ENCODE measurements around the gene NINJ1. TPM values are rescaled to one million over a fixed set of nuclear protein-coding genes. Genes with fewer than 3 reads are reported as not detected.
"Not testable (repeated sequence)": the region's sequence is repeated elsewhere in the genome, so short reads cannot be mapped to it uniquely, and the experiment has no call there.

NINJ1 gene
- total RNA-seq, 1 donor from 2014 or later = 29.4 TPM

- Mint-ChIP-seq H3K36me3 (ENCODE audit: unreplicated experiment) (peaks cover 5% of the 10 kb centered on the region), H3K9me3 (ENCODE audit: unreplicated experiment) (peaks cover 5% of the 10 kb centered on the region), H3K4me1 (ENCODE audit: low read depth, unreplicated experiment) (peaks cover 2% of the 10 kb centered on the region), H3K27me3 (ENCODE audit: unreplicated experiment) (peaks cover 6% of the 10 kb centered on the region), H3K27ac (ENCODE audit: unreplicated experiment) (no peak overlapping the region), H3K4me3 (ENCODE audit: unreplicated experiment) (no peak overlapping the region)
- no peak for DNase-seq
- TF ChIP-seq, protein P1, sequence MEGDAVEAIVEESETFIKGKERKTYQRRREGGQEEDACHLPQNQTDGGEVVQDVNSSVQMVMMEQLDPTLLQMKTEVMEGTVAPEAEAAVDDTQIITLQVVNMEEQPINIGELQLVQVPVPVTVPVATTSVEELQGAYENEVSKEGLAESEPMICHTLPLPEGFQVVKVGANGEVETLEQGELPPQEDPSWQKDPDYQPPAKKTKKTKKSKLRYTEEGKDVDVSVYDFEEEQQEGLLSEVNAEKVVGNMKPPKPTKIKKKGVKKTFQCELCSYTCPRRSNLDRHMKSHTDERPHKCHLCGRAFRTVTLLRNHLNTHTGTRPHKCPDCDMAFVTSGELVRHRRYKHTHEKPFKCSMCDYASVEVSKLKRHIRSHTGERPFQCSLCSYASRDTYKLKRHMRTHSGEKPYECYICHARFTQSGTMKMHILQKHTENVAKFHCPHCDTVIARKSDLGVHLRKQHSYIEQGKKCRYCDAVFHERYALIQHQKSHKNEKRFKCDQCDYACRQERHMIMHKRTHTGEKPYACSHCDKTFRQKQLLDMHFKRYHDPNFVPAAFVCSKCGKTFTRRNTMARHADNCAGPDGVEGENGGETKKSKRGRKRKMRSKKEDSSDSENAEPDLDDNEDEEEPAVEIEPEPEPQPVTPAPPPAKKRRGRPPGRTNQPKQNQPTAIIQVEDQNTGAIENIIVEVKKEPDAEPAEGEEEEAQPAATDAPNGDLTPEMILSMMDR (IDR thresholded peaks at IDR 0.05; ENCODE audit: partially characterized antibody, unreplicated experiment) = no peak
Observed at GRCh38 chr9:93119703-93119952, 14.4 kb downstream of the NINJ1 start.

- Mint-ChIP-seq H3K36me3 (ENCODE audit: unreplicated experiment) (peaks cover 5% of the 10 kb centered on the region), H3K4me3 (ENCODE audit: unreplicated experiment) (no peak overlapping the region), H3K27ac (ENCODE audit: unreplicated experiment) (no peak overlapping the region), H3K9me3 (ENCODE audit: unreplicated experiment) (peaks cover 6% of the 10 kb centered on the region), H3K4me1 (ENCODE audit: low read depth, unreplicated experiment) (peaks cover 2% of the 10 kb centered on the region), H3K27me3 (ENCODE audit: unreplicated experiment) (peaks cover 6% of the 10 kb centered on the region)
- peak; percentile 10 for DNase-seq
- TF ChIP-seq, protein P1 (IDR thresholded peaks at IDR 0.05; ENCODE audit: partially characterized antibody, unreplicated experiment) = no peak
Observed at GRCh38 chr9:93118863-93119702, 15.0 kb downstream of the NINJ1 start.

DNA sequence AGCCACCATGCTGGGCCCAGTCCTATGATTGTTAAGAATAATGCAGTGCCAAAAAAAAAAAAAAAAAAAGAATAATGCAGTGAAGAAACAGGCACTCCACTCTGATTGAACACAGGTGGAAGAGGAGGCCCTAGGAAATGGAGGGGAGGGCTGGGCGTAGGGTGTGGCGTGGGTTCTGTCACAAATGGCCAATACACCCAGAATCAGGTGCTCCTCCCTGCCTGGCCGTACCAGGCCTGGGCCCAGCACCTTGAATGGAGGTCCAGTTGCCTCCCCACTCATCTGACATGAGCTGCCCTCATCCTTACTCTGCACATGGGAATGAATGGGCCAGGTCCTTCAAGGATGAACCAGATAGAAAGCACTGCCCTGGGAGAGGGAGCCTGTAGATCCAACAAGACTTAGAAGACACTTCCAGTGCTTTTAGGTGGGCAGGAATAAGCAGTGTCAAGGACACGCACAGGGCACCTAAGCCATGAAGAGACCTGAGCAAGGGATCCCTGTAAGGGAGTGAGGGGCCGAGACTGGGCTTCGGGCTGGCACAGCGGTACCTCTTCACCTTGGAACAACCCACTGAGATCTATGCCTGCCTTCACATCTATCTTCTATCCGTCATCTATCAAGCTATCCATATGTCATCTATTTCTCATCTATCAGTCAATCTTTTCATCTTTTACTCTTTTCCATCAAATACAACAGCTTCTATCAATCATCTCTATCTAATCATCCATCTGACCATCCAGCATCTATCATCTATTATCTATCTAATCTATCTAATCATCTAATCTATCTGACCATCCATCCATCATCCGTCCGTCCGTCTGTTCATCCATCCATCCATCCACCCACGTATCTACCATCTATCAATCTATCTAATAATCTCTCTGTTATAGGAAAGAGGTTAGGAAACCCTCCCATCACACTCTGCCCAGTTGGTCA, 15.9 kb downstream of the NINJ1 start:
- no peak for DNase-seq
- Mint-ChIP-seq H3K36me3 (ENCODE audit: unreplicated experiment) (peaks cover 5% of the 10 kb centered on the region), H3K4me1 (ENCODE audit: low read depth, unreplicated experiment) (peaks cover 2% of the 10 kb centered on the region), H3K27me3 (ENCODE audit: unreplicated experiment) (peaks cover 6% of the 10 kb centered on the region), H3K4me3 (ENCODE audit: unreplicated experiment) (no peak overlapping the region), H3K9me3 (ENCODE audit: unreplicated experiment) (peaks cover 7% of the 10 kb centered on the region), H3K27ac (ENCODE audit: unreplicated experiment) (no peak overlapping the region)
- TF ChIP-seq, protein P1 (IDR thresholded peaks at IDR 0.05; ENCODE audit: partially characterized antibody, unreplicated experiment) = no peak

GRCh38 chr9:93117521-93117920, 16.5 kb downstream of the NINJ1 start:
- not testable (repeated sequence) for H3K27me3 Mint-ChIP-seq (ENCODE audit: unreplicated experiment); H3K9me3 Mint-ChIP-seq (ENCODE audit: unreplicated experiment); H3K4me1 Mint-ChIP-seq (ENCODE audit: low read depth, unreplicated experiment); H3K4me3 Mint-ChIP-seq (ENCODE audit: unreplicated experiment); H3K27ac Mint-ChIP-seq (ENCODE audit: unreplicated experiment); DNase-seq; H3K36me3 Mint-ChIP-seq (ENCODE audit: unreplicated experiment)

DNA sequence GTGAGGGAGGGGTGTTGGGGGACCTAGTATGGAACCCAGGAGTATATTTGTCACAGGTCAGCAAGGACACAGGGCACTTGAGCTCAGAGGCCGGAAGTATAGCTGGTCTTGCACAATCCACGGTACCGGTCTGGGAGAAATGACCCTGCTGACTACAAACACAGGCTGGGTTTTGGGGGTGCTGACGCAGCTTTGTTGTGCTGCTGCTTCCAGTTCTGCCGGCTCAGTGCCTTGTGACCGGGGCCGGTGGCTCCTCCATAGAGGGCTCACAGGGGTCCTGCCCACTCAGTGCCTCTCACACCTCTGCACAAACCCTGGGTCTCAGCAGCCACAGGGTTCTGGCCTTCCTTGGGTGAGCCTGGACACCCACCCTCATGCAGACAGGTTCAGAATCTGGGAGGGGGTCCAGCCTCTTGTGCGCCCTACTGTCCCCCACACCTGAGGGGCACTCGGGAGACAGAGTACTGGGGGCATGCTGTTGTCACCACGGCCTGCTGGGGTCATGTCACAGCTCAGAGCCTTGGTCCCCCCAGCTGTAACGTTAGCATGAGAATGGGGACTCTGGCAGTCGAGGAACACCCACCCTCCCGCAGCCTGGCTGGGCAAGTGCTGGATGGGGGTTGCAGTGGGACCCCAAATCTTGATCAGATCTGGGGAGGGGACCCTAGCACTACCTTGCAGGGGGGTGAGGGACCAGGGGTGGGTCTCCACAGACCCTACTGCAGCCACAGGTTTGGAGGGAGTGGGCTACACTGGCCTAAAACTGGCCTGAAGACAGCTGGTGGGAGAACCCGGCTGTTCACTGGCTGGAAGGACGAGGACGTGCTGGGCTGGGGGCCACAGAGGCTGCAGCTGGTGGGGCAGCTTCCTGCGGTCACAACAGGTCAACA, 17.7 kb downstream of the NINJ1 start:
- peak; percentile 18 for DNase-seq
- H3K27ac Mint-ChIP-seq (ENCODE audit: unreplicated experiment) = no peak overlapping the region
- H3K36me3 Mint-ChIP-seq (ENCODE audit: unreplicated experiment) = peaks cover 5% of the 10 kb centered on the region
- H3K4me3 Mint-ChIP-seq (ENCODE audit: unreplicated experiment) = no peak overlapping the region
- peaks cover 6% of the 10 kb centered on the region for H3K27me3 Mint-ChIP-seq (ENCODE audit: unreplicated experiment)
- H3K4me1 Mint-ChIP-seq (ENCODE audit: low read depth, unreplicated experiment) = peaks cover 2% of the 10 kb centered on the region
- H3K9me3 Mint-ChIP-seq (ENCODE audit: unreplicated experiment) = peaks cover 7% of the 10 kb centered on the region
- TF ChIP-seq, protein P1 (IDR thresholded peaks at IDR 0.05; ENCODE audit: partially characterized antibody, unreplicated experiment) = no peak
